Stromal cell of bone marrow (primary cell): Measurements from ENCODE around the gene TTC7B.
A peak's percentile ranks its signal among the peaks of the same experiment; 100 is the strongest.

ENCODE experiments used
- DNase-seq: peaks from one replicate; pipeline ENCODE4 v3.0.0-alpha.2; 2012; ENCODE audit warnings: low read depth

Gene TTC7B

DNA sequence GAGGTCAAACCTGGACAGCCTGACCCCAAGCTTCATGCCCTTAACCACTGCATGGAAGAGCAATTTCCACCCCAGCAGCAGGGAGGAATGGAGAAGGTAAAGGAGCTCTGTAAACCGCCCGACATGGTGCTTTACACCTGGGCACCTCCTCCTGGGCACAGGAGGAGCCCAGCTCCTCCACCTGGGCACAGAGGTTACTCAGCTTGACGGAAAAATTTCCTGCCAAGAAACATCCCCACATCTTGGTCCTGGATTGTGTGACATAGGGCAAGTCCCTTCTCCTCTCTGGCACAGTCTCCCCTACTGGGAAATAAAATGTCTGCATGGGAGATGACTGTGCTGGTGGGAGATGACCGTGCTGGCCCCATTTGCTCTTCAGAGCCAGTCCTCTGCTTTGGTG, 40.8 kb downstream of the TTC7B start:
- DNase-seq, result no peak

DNA sequence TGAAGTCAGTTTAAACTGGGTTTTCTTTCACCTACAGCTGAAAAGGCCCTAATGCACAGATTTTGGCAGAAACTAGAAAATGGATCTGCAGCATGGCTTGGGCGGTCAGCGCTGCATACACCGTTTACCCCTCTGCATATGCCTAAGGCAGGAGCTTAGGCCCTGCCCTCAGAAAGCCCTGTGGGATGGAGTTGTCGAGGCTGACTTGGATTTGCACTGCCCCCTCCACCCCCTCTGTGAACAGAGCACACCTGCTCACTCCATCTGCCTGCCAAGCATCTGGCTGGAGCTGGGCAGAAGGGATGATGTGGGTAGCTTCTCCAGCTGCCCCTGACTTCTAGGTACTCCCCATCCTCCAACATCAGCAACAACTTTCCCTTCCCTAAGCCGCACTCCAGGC, 41.9 kb downstream of the TTC7B start:
- no peak for DNase-seq

DNA sequence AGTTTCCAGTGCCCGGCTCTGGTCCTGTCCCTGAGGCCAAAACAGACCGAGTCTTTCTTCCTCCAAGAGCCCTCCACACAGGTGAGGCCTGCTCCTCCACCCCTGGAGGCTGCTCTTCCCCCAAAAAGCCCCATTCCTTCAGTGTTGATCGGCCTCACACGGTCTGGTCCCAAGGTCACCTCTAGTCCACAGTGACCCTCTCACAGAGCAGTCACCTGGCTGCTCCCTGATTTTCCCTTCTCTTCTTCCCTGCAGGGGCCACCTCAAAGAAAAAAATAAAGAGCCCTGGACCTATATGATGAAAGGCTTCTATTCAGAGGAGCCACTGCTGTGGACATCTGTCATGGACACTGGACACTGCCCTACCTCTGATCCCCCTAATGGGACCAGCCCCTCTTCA, 42.5 kb downstream of the TTC7B start:
- no peak for DNase-seq

DNA sequence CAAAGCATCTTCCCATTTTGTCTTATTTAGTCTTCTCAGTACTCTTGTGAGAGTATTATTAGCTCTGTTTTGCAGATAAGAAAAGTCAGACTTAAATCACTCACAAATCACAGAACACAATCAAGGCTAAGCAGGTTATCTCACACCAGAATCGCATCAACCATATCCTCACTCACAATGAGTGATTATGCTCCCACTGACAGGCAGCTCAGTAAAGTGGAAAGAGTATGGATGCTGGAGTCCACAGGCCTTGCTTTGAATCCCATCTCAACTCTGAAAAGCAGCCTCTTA, 43.1 kb downstream of the TTC7B start:
- no peak for DNase-seq

DNA sequence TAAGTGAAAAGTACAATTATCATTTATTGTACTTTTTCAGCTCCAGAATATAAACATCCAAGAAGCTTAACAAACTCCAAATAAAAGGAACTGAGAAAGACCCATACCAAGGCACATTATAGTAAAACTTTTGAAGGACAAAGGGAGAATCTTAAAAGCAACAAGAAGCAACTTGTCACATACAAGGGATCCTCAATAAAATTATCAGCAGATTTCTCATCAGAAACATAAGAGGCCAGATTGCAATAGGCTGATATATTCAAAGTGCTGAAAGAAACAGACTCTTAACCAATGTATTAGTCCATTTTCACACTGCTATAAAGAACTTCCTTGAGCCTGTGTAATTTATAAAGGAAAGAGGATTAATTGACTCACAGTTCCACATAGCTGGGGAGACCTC, 48.3 kb downstream of the TTC7B start:
- no peak for DNase-seq

DNA sequence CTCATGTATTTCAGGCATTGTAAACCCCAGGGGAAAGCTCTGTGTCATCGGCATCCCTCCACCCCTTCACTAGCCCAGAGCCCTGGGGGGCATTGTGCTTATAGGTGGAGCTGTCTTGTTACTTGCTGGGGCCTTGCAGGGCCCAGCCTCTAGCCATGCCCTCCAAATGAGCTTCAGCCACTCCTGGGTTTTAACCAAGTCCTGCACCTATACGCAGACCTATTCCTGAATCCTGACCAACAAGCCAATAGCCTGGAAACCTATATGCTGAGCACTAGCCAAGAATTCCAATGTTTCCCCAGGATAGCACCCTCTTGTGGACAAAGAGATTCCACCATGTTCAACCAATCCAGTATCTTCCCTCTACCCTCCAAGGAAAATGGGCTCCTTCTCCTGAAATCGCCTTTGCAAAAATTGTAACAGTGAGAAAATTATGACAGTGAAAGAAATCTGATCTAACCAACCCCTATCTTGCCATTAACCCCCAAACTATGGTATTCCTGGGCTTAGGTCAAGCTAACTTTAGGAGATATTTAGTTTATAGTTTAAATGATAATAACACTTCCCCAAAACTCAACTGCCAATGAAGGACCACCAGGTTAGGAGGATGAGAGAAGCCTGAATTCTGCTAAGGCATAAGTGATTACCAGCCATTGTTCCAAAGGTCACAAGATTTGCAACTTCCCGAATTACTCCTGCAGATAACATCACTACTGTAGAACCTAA, 55.5 kb downstream of the TTC7B start:
- no peak for DNase-seq

DNA sequence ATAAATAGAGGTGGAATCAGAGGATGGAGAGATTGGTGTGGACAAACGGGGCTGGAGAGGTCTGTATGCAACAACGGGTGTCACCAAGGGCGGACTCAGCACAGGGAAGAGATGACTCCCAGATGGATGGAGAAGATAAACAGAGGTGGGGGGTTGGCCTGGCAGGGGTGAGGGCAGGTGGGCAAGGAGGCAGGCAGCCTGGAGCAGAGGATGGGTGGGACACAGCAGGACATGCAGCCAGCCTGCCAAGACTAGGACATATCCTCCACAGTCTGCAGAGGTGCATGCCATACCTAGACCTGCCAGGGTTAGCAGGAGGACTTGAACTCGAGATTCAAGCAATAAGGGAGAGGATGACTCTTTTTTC, 56.2 kb downstream of the TTC7B start:
- no peak for DNase-seq

DNA sequence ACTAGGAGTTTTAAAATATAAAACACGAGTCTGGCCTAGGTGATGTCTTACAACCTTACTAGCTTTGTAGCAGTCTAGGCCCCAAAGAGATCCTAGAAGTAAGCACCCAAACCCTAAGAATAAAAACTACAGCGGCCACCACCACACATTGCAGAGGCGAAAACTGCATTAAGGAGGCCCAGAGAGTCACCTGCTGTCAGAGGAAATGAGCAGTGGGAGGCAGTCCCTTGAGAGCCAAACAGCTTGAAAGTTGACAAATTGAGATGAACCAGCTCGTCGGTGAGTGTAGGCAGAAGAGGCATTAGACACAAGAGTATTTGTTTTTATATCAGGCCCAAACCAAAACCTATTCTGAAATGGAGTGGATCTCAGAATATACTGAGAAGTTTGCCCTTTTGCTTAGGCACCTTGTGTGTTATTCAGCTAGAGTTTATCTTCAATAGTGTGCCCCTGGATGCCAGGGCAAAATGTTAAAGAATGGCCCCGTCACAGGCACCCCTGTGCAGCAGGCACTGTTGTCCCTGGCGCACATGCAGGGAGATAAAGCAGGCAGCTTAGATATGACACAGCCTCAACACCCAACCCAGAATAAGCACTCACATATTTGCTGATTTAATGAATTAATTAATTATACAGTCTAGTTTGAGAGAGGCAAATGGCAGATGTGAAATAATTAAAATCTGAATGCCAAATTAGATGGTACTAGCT, 56.7 kb downstream of the TTC7B start:
- no peak for DNase-seq

DNA sequence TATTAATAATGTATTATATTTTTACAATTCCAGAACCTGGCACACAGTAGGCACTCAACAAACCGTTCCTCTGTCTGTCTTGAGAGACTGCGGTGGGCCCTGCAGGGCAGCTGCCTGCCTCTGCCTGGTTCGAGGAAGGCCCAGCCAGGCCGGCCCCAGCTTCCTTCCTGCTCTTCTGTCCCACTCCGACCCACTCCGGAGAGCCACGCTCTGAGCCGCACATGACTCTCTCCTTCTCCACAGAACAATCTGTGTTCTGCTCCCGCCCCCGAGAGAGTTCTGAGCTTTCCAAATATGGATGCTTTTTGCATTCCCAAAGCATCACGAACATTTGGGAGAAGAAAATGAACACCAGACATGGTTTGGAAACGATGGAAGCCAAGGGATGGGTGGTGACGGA, 57.3 kb downstream of the TTC7B start:
- DNase-seq, result peak; percentile 42

DNA sequence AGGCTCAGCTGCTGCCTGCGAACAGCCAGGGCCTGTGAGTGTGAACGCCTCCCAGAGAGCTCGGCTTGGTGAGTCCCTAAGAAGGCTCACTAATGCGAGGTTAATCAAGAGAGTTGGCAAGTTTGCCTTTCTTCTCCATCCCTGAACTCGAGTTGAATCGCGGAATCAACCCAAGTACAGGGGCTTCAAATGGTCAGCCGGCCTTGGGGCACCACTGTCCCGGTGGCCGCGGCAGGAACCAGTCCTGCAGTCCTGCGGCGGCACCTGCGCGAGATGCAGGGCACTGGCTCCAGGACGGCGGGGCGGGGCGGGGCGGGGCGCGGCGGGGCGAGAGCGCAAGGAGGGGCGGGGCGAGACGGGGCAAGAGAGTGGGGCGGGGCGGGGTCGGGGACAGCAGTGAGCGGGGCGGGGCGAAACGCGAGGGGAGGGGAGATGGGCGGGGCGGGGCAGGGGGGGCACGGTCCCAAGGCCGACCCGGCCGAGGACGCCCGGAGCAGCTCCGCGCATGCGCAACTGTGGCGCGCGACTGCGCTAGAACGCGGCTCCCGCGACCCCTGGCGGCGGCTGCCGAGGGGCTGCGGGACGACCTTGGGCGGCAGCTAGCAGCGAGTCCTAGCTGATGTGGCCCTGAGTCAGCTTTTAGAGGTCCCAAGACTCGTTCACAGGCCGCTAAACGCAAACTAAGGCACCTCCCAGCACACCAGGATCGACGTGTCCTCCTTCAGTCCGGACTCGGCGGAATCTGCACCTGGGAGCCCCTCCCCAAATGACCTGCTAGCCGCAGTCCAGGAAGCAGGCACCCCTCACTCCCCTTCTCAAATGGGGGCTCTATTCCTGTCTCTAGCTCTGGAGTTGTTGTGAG, 58.0 kb downstream of the TTC7B start:
- peak; percentile 70 for DNase-seq

DNA sequence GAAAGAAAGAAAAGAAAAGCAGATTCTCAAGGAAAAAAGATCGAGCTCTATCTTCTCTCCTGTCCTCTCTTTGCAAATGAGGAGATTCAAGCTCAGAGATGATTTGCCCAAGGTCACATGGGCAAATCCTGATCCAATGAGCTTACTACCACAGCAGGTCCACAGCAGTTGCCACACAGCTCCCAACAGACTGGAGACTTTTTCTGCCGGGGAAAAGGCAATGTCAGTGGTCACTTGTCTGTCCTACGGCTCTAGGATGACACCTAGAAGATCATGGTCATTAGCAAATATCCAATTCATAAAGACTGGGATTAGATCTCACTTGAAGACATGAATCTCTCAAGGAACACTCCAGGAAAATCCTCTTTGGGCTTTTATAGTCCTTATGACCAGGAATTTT, 58.8 kb downstream of the TTC7B start:
- DNase-seq, result no peak

DNA sequence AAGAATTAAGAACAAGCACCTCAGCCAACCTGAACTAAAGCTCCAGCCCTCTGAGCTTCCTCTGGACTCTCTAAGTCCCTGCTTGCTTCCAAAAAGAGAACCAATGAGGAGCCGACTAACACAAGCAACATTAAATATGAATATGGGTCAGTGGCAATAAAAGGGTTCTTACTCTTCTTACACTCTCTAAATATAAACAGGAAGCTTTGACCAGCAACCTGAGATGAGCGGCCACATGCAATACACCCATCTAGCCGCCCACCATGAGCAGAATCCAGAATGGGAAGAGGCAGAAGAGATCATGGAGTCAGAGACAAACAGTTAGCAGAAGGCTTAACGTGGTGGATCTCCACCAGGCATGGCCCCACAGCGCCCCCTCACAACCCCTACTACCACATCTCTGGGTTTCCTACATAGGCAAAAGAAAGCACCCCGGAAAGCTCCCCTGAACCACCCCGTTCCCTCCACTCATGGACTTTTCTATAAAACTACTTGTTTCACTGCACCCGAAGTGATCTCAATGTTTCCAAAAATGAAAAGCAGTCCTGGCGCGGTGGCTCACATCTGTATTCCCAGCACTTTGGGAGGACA, 59.4 kb downstream of the TTC7B start:
- DNase-seq, result no peak

DNA sequence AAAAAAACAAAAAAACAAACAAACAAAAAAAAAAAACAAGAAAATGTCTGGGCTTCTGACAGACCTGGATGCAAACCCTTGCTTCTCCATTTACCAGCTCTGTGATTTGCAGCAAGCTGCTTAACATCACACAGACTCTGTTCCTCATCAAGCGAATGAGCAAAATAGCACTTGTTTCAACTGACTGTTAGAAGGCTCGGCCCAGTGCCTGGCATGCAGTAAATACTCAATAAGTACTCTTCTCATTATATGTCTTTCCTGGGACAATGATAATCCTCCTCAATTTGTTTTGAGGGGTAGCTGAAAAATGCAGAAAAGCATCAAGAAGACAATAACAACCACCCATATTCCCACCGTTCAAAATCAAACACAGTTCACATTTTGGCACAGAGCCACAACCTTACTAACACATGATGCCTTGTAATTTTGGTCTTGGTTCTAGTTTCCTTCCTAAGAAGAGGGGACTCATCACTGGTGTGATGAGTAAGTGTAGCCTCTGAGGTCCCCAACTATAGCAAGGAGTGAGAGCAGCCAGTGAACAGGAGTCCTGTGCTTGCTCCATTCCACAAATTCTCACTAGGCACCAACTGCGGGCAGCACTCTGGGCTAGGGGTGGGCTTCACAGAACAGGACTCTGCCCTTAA, 60.4 kb downstream of the TTC7B start:
- DNase-seq, result no peak

DNA sequence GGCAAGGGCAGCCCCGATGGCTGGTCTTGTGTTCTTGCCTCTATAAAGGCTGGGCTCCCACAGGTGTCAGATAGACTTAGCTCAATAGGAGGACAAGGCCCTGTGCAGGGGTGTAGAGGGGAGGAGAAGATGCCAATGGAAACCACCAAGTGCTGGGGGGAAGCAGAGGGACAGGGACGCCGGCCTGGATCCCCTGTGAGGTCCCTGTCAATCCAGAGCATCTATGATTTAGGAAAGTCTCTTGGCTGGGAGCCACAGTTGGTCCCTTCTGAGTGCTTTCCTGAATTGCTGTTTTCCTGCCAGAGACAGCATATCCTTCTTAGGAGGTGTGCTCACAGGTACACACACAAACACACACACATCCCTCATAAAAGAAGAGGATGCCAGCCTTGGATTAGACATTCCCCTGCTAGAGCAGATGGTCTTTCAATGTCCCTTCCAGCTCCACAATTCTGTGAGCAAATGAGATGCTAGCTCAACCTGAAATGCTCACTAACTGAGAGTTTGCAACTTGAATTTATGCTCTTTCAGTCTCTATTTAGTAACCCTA, 62.7 kb downstream of the TTC7B start:
- no peak for DNase-seq

DNA sequence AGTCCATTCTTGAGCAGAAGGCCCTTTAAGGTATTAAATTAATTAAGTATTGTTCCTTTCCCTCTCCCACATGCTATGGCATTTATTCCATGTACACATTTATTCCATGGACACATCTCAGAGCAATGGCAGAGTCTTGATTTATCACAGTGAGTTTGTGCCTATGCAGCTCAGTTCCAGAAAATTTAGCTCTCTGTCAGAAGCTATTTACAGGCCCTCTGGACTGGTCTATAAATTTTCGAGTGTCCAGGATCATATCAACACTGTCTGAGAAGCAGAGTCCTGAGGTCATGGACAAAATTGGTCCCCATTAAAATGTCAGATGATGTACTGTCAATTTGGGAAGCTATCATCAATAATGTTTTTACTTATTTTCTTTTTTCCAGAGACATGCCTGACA, 65.5 kb downstream of the TTC7B start:
- DNase-seq, result no peak

DNA sequence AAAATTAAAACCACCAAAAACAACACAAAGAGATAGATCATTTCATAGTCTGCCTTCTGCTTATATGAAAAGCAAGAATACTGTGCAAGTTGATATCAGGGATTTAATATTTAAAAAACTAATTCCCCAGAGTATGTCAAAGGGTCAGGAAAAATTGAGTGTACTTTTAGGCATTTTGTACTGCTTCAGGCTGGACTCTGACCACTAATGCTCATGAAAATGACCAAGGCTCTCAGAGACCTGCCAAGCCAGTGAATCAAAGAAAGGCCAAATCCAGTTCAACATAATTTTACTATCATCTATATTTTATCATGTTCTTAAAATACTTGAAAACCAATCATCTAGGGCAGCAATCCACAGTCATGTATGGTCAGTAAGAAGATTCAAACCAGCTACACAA, 66.0 kb downstream of the TTC7B start:
- no peak for DNase-seq

DNA sequence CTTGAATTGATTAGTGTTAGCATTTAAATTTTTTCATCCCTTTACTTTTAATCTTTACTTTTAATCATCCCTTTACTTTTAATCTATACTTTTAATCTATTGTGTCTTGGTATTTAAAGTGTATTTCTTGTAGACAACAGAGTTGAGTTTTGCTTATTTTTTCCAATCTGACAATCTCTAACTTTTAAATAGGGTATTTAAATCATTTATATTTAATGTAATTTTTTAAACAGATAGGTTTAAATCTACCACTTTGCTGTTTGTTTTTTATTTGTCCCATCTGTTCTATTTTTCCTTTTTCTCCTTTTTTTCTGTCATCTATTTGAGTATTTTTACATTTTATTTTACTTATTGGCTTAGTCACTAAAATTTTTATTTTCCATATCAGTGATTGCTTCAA, 68.3 kb downstream of the TTC7B start:
- no peak for DNase-seq

DNA sequence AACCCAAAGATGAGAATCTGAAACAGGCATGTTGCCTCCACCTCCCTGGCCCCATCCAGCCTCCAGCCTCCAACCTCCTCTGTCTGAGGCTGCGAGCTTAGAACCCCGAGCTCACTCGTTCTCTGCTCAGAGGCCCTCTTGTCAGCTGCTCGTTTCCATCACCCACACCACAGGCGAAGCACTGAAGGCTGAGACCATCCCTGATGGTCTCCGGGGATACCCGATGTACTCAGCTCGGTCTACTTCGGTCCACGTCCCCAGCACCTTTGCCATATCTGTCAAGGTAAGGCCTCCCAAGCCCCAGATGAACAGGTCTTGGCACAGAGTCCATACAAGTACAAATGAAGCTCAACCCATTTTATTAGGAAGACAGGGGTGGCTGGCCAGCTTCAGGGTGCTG, 72.4 kb downstream of the TTC7B start:
- DNase-seq, result no peak

DNA sequence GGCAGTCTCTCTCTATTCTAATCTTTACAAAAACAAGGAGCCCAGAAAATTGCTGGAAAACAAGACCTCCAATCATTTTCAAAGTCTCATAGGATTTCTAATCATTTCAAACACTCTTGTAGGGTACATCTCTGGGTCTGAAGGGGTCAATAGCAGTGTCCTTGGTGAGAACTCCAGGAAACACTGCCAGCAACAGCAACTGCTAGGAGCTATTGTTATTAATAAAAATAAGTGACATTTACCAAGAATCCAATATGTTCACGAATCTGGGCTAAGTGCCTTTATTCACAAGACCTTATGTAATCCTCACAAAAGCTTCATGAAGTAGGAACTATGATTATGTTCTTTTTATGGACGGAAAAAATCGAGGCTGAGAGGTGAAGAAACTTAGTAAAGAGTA, 72.8 kb downstream of the TTC7B start:
- DNase-seq, result no peak

DNA sequence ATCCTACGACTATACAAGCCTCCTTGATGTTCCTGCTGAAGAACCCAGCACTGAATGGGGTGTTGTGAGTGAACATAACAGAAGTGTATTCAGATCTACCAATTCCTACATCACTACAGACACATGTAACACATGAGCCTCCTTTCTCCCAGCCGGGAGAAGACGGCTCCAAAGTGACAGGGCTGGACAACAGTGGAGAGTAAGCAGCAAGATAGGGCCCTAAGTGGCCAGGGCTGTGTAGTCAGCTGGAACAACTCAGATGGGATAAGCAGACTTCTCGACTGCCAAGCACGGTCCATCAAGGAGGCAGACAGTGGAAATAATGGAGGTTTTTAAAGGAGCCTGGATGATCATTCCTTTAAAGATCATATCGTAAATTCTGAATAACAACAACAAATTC, 73.5 kb downstream of the TTC7B start:
- no peak for DNase-seq

DNA sequence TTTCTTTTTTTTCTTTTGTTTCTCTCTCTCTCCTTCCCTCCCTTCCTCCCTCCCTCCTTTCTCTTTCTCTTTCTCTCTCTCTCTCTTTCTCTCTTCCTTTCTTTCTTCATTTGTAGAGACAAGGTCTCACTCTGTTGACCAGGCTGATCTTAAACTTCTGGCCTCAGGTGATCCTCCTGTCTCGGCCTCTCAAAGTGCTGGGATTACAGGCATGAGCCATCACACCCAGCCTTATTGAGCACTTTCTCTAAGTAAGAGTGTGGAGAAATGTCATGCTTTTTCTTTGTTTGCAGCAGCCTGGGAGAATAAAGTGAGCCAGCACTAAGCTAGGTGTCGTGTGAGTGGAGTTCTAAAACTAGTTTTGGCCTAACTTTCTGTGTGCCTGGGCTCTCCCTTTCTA, 74.0 kb downstream of the TTC7B start:
- DNase-seq, result no peak

DNA sequence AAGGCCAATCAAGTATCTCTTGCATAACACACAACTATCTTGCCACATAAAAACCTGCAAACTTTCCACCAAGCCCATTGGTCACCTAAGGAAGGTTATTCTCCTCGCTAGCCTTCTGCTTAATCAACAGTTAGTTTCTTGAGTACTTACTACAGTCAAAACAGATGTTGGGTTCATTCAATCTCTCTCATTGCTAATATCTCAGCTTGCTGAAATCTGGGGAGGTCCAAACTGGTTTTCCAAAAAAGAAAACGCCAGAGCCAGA, 74.6 kb downstream of the TTC7B start:
- no peak for DNase-seq
